ENCODE measurements around the gene FAM83C. TPM values are rescaled to one million over a fixed set of nuclear protein-coding genes. Genes with fewer than 3 reads are reported as not detected.
A peak's percentile ranks its signal among the peaks of the same experiment; 100 is the strongest.

FAM83C gene
- total RNA-seq, 4 donors from 2014 or later: not detected

GRCh38 chr20:35270021-35270902 lies 22.0 kb downstream of the FAM83C start:
- H3K36me3 ChIP-seq: peaks cover 7 to 79% (median 57%) of the 10 kb centered on the region in 4 donors
- 87% methylated on average over 8 of the region's 19 CpGs for WGBS
- H3K4me1 ChIP-seq: peaks cover 0 to 32% (median 12%) of the 10 kb centered on the region in 4 donors
- no peak overlapping the region for H3K27ac ChIP-seq (replicated peaks in 1 of 4)
- no peak overlapping the region for H3K4me3 ChIP-seq
- no peaks in the 10 kb centered on the region for H3K27me3 ChIP-seq
- no peak for DNase-seq (ENCODE audit: extremely low spot score)
- TF ChIP-seq EP300 (IDR thresholded peaks at IDR 0.05) (no peak), POLR2A (IDR thresholded peaks at IDR 0.05; ENCODE audit: low read depth) (no peak), POLR2AphosphoS5 (IDR thresholded peaks at IDR 0.05) (no peak), CTCF (IDR thresholded peaks at IDR 0.05) (no peak)
- H3K9me3 ChIP-seq: no peaks in the 10 kb centered on the region
- intact Hi-C loops (cut with DNase I): no loop called here

GRCh38 chr20:35269055-35269781 lies 23.0 kb downstream of the FAM83C start:
- WGBS: 41% methylated on average over 14 of the region's 14 CpGs
- Histone ChIP-seq H3K4me3 (no peak overlapping the region), H3K9me3 (no peaks in the 10 kb centered on the region), H3K27me3 (no peaks in the 10 kb centered on the region), H3K27ac (replicated peaks in 1 of 4) (peak overlapping the region in 1 of 4 donors; percentile 16), H3K4me1 (peaks cover under 1 to 28% (median 17%) of the 10 kb centered on the region in 4 donors), H3K36me3 (peaks cover 7 to 76% (median 54%) of the 10 kb centered on the region in 4 donors)
- intact Hi-C loops (cut with DNase I): loop anchor here (5.0 kb wide), 1 partner anchor 62 kb away; no protein-coding TSS in a partner anchor
- DNase-seq (ENCODE audit: extremely low spot score): no peak
- peak; percentile 64 to 85 (median 67) for TF ChIP-seq CTCF (IDR thresholded peaks at IDR 0.05)
- no peak for TF ChIP-seq POLR2AphosphoS5 (IDR thresholded peaks at IDR 0.05)

GRCh38 chr20:35267092-35267491 lies 25.1 kb downstream of the FAM83C start:
- Histone ChIP-seq H3K36me3 (peaks cover 7 to 72% (median 48%) of the 10 kb centered on the region in 4 donors), H3K27ac (replicated peaks in 1 of 4) (no peak overlapping the region), H3K9me3 (no peaks in the 10 kb centered on the region), H3K4me3 (no peak overlapping the region), H3K4me1 (peaks cover 11 to 31% (median 31%) of the 10 kb centered on the region in 4 donors), H3K27me3 (no peaks in the 10 kb centered on the region)
- no peak for TF ChIP-seq EP300 (IDR thresholded peaks at IDR 0.05)
- TF ChIP-seq POLR2A (IDR thresholded peaks at IDR 0.05; ENCODE audit: low read depth): no peak
- TF ChIP-seq POLR2AphosphoS5 (IDR thresholded peaks at IDR 0.05): no peak
- no peak for TF ChIP-seq CTCF (IDR thresholded peaks at IDR 0.05)
- no peak for DNase-seq (ENCODE audit: extremely low spot score)
- 94% methylated on average over 12 of the region's 16 CpGs for WGBS
- intact Hi-C loops (cut with DNase I): loop anchor here (2.0 to 5.0 kb wide), 2 partner anchors 60 to 122 kb away; no protein-coding TSS in a partner anchor

GRCh38 chr20:35264755-35265154 lies 27.5 kb downstream of the FAM83C start:
- TF ChIP-seq EP300 (IDR thresholded peaks at IDR 0.05) (no peak), POLR2A (IDR thresholded peaks at IDR 0.05; ENCODE audit: low read depth) (no peak), POLR2AphosphoS5 (IDR thresholded peaks at IDR 0.05) (no peak), CTCF (IDR thresholded peaks at IDR 0.05) (peak in 2 of 3 experiments; percentile 11 to 17)
- no peak overlapping the region for H3K4me3 ChIP-seq
- WGBS: 40% methylated on average over 1 of the region's 1 CpG
- H3K27ac ChIP-seq (replicated peaks in 1 of 4): no peak overlapping the region
- DNase-seq (ENCODE audit: extremely low spot score): no peak
- H3K36me3 ChIP-seq: peaks cover 2 to 56% (median 30%) of the 10 kb centered on the region in 4 donors
- H3K4me1 ChIP-seq: peaks cover 11 to 49% (median 31%) of the 10 kb centered on the region in 4 donors
- intact Hi-C loops (cut with DNase I): loop anchor here (5.0 kb wide), 1 partner anchor 57 kb away; no protein-coding TSS in a partner anchor
- no peaks in the 10 kb centered on the region for H3K9me3 ChIP-seq
- H3K27me3 ChIP-seq: no peaks in the 10 kb centered on the region
